Activated T-cell treated with anti-CD3 and anti-CD28 coated beads for 48 hours (primary cell): ENCODE measurements around the gene SCN5A.

Experiments used
- DNase-seq: peaks from one replicate; pipeline ENCODE4 v3.0.0-alpha.2; 2020; ENCODE audit warnings: low read depth

SCN5A gene

DNA sequence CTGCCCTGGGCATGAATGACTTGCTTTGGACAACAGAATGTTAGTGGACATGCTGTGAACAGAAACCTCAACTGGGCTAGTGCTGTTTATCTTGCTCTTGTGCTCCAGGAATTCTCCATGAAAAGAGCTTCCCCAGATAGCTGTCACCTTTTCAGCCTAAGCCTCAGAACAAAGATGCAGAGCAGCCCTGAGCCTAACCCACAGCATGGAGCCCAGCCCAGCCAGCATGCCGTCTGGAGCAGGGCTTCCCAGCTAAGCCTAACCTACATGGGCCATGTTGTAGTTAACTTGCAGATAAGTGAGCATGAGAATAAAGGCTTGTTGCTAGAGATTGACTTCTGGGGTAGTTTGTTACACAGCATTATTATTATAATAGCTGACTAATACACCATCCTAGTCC is 48.9 kb downstream of the SCN5A start:
- DNase-seq: no peak

- no peak for DNase-seq
Observed at GRCh38 chr3:38599886-38600285, 49.6 kb downstream of the SCN5A start.

GRCh38 chr3:38598791-38599190 is 50.7 kb downstream of the SCN5A start:
- no peak for DNase-seq

DNA sequence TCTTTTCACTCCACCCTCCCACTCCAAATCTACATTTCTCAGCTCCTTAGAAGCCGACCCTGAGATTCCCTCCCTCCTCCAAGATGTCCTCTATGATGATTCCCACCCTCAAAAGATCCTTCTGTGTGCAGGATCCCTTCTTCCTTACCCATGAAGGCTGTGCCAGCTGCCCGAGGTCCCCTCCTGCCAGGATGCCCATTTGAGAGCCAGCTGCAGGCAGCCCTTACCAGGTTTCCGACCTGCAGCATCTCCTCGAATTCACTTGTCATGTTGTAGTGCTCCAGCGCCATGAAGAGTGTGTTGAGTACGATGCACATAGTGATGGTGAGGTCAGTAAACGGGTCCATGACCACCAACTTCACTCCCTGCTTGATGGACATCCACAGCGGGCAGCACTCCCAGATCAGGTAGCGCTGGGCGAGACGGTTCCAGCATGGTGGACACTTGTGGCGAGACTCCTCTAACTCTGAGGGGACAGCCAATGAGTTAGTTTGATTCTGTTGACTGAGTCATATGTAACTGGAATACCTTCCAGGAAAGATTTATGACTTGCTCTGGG is 51.9 kb downstream of the SCN5A start:
- DNase-seq: no peak

DNA sequence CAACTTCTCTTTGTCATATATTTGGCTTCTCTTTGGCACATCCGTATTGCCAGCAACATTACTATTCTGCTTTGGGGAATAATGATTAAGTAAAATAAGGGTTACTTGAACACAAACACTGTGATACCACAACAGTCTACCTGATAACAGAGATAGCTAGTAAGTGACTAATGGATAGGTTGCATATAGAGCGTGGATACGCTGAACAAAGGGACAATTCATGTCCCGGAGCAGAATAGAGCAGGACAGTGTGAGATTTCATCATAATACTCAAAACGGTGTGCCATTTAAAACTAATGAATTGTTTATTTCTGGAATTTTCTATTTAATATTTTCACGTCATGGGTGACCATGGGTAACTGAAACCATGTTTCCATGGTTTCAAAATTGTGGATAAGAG is 54.1 kb downstream of the SCN5A start:
- DNase-seq: no peak

DNA sequence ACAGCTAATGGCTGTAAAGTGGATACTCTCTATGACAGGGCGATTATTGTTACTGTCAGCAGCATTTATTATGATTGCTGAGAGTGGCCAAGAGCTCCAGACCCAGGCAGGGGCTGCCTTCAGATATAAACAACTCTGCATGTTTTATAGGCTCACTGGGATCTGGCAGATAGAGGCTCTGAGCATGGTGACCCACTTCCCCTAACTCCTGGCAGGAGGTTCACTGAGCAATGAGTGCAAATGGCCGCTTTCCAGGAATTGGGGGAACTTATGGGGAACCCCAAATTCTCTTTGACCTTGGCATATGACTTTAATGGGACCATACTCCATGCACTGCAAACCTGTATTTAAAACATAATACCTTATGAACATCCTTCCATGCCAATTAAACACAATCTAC is 59.0 kb downstream of the SCN5A start:
- DNase-seq: no peak

GRCh38 chr3:38588995-38589937 is 60.2 kb downstream of the SCN5A start:
- DNase-seq: no peak

GRCh38 chr3:38588371-38588971 is 61.0 kb downstream of the SCN5A start:
- no peak for DNase-seq

DNA sequence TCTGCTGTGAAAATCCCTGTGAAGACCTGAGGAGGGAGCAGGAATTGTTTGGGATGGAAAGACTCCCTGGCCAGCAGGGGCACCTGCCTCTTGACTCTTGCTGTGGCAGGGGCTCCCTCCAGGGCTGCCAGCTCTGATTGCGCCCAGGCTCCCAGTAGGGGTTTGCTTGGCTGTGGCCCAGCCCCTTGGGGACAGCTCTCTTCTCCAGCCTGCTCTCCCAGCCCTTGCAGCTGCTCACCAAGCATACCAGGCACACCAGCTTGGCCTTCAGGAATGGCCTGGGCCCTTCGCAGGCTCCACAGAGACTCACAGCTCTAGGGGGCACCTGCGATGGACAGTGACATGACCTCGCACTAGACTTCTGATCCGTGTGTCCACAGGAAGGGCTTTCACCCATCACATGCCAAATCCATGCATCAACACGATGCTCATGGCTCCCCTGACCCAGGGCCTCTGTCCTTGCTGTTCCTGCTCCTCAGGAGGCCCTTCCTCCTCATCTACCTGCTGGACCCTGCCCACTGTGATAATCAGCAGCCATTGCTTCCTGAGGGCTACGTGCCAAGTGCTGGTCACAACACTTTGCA is 61.8 kb downstream of the SCN5A start:
- no peak for DNase-seq

DNA sequence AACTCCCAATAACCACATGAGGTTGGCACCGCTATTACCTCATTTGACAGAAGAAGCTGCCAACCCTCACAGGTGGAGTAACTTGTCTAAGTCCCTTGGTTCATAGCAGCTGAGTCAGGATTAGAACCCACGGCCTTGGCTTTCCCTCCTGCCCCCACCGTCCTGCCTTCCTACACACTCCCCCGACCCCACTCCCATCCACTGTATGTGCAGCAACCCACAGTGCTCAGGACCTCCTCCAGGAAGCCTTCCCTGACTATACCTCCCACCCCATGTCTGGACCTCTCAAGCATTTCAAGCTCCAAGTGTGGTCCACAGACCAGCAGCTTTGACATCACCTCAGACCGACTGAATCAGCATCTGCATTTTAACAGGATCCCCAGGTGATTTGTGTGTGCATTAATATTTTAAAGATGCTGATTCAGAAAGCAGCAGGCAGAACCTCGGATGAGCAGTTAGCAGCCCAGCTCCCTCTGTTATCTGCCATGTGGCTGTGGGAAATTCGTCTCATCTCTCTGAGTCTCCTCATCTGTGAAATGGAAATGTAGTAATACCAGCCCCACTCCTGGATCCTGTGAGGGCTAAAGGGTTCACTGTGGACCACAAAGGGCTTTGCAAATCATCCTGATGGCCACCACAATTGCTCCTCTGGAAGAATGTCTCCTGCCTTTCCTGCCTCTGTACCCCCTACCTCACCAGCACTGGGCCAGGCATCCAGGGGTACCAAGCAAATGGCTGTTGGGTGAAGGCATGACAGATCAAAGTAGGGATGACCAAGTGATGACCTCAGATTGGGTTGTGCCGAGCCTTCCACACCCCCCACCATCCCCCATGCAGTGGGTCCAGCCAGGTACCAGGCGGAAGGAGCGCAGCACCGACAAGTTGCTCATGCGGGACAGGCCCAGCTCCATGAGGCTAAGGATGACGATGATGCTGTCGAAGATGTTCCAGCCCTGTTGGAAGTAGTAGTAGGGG is 62.7 kb downstream of the SCN5A start:
- no peak for DNase-seq

DNA sequence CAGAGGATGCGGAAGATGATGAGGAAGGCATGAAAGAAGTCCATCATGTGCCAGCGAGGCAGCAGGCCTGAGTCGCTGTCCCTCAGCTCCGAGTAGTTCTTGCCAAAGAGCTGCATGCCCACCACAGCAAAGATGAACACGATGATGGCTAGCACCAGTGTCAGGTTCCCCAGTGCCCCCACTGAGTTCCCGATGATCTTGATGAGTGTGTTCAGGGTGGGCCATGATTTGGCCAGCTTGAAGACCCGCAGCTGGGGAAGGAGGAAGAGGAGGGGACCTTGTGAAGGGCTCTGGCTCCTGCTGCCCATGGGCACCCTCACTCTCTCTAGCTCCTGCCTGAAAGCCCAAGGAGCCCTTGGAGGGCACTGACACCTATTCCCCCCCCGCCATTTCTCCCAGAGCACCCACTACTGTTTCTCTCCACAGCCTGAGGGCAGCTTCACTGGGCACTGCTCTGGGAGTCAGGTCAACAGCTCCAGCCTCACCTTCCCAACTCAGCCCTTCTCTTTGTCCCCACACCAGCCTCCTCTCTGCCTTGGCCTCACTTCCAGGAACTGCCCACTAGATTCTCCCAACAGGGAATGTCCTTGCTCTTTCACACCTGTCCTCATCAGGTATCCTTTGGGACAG is 63.6 kb downstream of the SCN5A start:
- DNase-seq: no peak

- no peak for DNase-seq
Observed at GRCh38 chr3:38583688-38584087, 65.8 kb downstream of the SCN5A start.

DNA sequence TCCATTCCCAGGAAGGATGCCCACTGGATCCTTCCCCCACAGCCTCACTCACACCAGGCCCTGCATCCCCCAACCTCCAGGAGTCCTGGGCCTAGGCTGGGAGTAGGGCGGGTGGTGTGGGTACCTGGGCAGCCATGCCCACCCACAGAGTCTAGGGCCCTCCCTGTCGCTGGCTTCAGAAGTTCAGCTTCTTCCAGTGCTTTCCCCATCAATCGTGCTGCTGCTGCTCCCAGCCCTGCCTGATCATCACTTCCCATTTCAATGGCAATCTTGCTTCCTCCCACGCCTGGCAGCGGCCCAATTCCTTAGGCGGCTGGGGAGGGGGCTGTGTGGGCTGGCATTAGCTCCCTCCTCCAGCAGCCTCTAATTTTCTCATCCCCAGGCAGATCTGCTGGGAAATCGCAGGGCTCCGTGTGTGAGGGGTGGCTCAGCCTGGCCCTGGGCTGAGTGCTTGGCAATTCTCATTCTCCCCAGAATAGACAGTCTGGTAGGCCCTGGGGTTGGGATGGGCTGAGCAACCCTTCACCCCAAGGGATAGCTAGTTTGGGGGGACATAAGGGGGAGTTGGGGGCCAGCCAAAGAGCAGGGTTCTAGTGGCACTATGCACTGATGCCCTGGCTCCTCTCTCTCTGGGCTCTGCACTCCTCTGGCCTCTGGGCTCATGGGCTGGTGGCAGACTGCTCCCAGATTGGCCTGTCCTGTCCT is 66.4 kb downstream of the SCN5A start:
- DNase-seq: no peak

DNA sequence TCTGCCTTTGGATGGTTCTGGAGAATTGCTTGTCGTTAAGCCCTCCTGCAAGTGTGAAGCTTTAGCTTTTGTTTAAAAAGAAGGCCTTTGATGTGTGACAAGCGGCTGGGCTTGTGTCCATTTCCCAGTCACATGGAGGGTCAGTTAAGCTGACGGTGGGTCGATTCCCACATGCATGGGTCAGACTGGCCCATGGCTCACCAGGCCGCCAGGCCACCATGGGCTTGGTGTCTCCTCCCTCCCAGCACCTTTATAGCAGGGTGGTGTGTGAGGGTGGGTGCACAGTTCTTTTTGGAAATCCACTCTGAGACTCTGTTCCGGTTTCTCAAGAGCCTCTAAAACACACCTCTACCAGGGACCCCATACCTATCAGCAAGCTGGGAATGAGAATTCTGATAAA is 67.2 kb downstream of the SCN5A start:
- no peak for DNase-seq

DNA sequence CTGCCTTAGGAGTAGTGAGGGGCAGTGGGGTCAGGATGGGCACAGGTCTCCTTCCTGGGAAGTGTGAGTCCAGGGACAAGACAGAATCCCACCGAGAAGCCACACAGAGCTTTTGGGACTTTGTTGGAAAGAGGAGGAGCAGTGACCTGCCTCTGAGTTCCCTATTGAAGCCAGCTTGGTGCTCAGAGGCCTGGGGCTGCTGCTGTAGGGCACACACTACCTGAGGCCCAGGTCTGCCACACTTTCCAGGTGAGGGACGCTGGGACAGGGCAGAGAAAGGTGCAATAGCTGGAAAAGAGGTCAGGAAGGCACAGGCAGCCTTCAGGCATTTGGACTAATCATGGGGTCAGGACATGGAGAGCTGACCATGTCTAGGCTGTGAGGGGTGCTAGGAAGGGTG is 67.7 kb downstream of the SCN5A start:
- no peak for DNase-seq

DNA sequence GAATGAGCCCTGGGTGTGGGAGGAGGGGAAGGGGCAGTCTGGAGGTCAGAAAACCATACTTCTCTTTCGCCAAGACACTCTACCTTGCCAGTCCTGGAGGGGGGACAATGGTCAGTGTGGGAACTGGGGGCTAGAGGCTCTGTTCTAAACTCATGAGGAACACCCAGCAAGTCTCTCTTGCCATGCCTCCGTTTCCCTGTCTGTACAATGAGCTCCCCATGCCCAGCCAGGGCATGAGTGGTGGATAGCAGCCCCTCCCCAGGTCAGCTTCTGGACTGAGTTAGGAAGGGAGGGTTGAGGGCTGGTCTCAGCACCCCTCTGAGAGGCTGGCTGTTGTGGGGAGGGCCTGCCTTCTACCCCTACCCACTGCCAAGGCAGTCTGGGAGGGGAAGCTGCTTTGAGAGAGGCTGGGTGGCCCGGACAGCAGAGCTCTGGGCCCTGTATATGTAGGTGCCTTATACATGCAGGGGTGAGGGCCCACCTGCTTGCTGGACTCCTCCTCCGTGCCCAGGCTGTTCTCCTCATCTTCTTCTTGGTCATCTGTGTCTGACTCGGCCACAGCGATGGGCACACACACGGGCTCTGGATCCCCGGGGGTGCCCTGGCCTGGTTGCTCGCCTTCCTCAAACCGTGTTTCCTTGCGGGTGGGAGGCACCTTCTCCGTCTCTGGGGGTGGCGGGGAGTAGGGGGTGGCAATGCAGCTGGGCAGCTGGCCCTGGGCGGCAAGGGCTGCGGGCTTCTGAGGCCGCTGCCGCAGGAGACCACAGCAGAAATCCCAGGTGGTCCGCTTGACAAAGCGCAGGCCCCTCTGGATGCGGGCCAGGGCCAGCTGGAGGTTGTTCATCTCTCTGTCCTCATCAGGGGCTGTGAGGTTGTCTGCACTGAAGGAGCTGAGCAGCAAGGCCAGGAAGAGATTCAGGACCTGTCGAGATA is 68.8 kb downstream of the SCN5A start:
- no peak for DNase-seq

DNA sequence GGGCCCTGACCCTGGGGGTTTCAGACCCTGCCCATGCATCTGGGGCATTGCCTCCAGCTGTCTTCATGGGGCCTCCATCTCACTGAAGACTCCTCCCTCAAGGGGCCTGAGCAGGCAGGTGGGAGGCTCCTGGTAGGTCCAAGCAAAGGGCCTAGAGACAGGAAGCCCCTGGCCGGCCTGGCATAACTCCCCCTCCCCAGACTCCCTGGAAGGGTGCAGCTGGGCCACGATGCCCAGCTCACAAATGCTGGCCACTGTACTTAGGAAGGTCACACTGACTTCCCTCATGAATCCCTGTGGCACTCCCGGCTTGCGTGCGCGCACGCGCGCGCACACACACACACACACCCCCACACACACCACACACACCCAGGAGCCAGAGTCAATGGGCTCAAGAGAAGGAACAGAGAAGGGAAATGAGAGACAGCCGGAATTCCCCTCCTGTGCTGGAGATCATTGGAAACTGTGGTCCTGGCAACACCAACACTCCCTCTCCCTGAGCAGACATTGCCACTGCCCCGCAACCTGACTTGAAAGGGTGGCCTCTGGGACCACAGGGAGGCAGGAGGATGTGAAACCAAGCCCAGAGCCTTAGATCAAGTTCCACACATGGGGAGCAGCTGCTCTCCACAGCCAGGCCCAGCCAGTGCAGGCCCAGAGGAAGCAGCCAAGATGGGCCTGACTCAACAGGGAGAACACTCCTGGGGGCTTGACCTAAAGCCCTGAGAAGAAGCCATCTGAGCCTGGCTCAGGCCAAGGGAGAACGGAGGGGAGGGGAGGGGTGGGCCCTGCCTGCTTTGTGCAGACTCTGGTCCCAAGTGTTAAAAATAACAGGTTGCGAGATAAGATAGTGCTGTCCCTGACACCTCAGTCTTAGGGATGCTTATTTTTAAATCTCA is 69.7 kb downstream of the SCN5A start:
- no peak for DNase-seq

- DNase-seq: no peak
Observed at GRCh38 chr3:38579141-38579540, 70.3 kb downstream of the SCN5A start.
